NCI-H187 treated with DMSO at 0.1 percent for 48 hours (cell line): Measurements from ENCODE around the gene CRACDL.

ENCODE experiments used
- DNase-seq: peaks from one replicate; lab custom pipeline; 2025; lab: John Stamatoyannopoulos, UW

The CRACDL gene

DNA sequence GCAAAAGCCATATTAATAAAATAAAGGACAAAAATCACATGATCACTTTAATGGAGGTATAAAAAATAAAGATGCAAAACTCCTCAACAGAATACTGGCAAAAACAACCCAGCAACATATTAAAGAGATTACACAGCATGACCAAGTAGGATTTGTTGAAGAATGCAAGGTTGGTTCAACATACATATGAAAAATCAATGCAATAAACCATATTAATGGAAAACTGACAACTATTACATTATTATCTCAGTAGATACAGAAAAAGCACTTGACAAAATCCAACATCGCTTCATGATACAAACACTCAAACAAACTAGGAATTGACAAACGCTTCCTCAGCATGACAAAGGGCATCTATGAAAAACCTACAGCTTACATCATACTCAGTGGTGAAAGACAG lies 76.7 kb downstream of the CRACDL start:
- no peak for DNase-seq

- no peak for DNase-seq
Measured at GRCh38 chr2:98857001-98857400, 79.0 kb downstream of the CRACDL start.

DNA sequence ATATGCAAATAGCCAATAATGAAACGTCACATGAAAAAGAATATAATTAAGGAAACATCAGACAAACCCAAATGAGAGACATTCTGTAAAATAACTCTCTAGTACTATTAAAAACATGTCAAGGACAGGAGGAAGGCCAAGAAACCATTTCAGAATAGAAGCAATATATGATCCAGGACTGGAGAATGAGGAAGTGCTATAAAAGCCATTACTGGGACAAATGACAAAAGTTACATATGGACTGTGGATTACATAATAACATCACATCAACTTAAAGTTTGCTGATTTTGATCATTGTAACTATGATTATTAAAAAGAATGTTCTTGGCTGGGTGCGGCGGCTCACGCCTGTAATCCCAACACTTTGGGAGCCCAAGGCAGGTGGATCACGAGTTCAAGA lies 81.3 kb downstream of the CRACDL start:
- DNase-seq: no peak

- DNase-seq: no peak
Measured at GRCh38 chr2:98852932-98853331, 83.1 kb downstream of the CRACDL start.

DNA sequence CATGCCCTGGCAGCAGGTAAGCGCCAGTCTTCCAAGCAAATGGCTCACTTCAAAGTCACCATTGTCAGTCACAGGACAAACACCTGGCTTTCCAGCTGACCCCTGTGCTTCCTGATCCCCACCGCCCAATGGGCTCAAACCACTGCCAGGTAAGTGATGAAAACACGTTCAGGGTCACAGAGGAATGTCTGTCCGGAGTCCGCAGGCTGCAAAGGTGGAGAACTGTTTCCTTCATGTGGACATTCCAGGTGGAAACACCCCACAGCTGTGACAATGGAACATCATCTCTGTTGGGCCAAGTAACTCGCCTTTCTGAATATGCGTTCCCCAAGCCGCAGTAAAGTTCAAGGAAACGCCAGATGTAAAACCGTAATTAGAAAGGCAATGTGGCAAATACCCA lies 86.0 kb downstream of the CRACDL start:
- DNase-seq: no peak

DNA sequence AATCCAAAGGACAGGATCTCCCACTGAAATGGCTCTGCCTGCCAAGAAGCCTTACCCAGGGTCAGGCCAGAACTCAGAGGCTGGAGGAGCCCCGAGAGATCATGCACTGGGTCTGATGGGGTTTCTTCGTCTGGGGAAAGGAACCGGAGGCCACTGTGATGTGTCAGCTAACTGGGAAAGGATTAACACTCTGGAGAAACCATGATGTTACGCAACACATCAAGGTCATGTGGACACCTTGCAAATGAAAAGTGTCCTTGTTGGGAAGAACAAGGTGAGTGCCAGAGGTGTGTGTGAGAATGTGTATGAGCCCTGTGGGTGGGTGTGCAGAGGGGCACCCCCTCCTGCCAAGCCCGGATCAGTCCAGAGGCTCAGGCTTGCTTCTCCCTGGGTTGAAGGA lies 86.9 kb downstream of the CRACDL start:
- no peak for DNase-seq

- no peak for DNase-seq
Measured at GRCh38 chr2:98847853-98848252, 88.2 kb downstream of the CRACDL start.

- DNase-seq: no peak
Measured at GRCh38 chr2:98846041-98846440, 90.0 kb downstream of the CRACDL start.

GRCh38 chr2:98842136-98842535 lies 93.9 kb downstream of the CRACDL start:
- no peak for DNase-seq

- no peak for DNase-seq
Measured at GRCh38 chr2:98839292-98839691, 96.7 kb downstream of the CRACDL start.

GRCh38 chr2:98835831-98836385 lies 100.1 kb downstream of the CRACDL start:
- DNase-seq: no peak

DNA sequence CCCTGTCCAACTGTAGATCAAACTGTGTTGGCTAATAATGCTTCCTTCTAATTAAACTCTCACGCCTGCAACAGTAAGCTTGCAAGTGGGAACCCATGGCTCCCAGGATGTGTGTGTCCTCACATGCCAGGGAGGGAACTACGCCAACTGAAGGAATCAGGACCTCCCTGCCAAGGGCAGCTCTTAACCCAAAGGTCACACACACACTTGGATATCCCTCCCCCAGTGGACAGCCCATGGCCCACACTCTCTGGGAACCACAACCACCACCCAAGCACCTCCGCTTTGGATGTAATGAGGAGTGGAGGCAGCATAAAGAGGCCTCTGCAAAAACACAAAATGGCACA lies 102.1 kb downstream of the CRACDL start:
- no peak for DNase-seq

GRCh38 chr2:98833172-98833916 lies 102.7 kb downstream of the CRACDL start:
- DNase-seq: no peak

- DNase-seq: no peak
Measured at GRCh38 chr2:98832172-98832571, 103.9 kb downstream of the CRACDL start.

- DNase-seq: no peak
Measured at GRCh38 chr2:98830571-98831145, 105.4 kb downstream of the CRACDL start.

GRCh38 chr2:98829581-98830270 lies 106.3 kb downstream of the CRACDL start:
- no peak for DNase-seq

DNA sequence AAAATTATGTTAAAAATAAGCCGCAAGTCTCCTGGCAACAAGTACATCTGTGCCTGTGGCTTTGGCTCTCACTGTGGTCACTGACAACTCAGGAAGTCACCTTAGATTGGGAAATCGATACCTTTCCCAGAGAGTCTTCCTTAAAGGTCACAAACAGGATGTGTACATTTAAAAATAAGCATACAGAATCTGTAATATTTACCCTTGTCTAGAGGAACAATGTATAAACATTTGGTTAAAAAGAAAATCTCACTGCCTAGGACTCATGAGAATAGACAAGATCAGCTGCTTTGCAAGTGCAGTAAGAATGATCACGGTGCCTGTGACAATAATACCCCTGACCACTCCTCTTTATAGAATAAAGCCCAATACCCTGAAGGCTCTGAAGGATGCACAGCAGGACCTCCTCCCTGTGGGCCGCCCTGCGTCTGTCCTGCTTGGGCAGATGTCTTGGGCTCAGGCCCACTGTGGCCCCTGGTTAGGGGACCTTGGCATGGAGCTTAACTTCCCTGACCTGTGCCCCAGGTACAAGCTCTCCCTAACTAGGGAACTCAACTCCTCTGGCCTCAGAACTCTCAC lies 107.1 kb downstream of the CRACDL start:
- DNase-seq: no peak

- no peak for DNase-seq
Measured at GRCh38 chr2:98828369-98828744, 107.7 kb downstream of the CRACDL start.

- DNase-seq: no peak
Measured at GRCh38 chr2:98827625-98828368, 108.2 kb downstream of the CRACDL start.

DNA sequence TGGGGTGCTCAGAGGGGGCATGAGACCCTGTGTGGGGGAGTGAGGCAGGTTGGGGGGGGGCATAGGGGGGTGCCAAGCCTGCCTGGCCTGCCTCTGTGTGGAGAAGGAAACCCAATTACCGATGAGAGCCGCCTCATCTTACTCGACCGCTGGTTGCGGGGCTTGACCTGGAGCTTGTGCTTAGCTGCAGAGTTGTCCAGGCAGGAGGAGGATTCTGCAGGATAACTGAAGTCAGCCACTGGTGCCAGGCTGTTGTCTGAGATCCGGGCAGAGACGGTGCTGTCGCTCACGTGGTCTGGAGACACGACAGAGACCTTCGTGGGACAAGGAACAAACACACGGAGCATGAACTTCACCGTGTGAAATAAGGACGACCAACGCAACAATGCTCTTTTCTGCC lies 109.2 kb downstream of the CRACDL start:
- no peak for DNase-seq

GRCh38 chr2:98825858-98826257 lies 110.2 kb downstream of the CRACDL start:
- DNase-seq: no peak

GRCh38 chr2:98825404-98825803 lies 110.6 kb downstream of the CRACDL start:
- DNase-seq: no peak
